ENCODE measurements around the gene FCRL1. TPM values are rescaled to one million over a fixed set of nuclear protein-coding genes. Genes with fewer than 3 reads are reported as not detected.

Gene FCRL1
- not detected for total RNA-seq

- no peak within 1 kb of the TSS for H3K4me3 ChIP-seq (ENCODE audit: low read depth, poor library complexity, severe bottlenecking)
- TF ChIP-seq POLR2A (IDR thresholded peaks at IDR 0.05) (no peak), CTCF (IDR thresholded peaks at IDR 0.05) (no peak)
- WGBS, 2 donors: 62 to 65% methylated on average over 3 of the region's 3 CpGs
- DNase-seq (ENCODE audit: low spot score in 2 of 2): no peak
- intact Hi-C loops (cut with DNase I; ENCODE audit: low total_unique reads): no loop called here
Measured at GRCh38 chr1:157819896-157820295, at the start of gene FCRL1. Gene FCRL1, minus strand, starts transcription at chr1:157820120. Its CDS starts 83 bp downstream, at chr1:157820037.

GRCh38 chr1:157868654-157869053, 48.7 kb upstream of the FCRL1 start:
- intact Hi-C loops (cut with DNase I; ENCODE audit: low total_unique reads): no loop called here
- WGBS, 2 donors: 80 to 86% methylated on average over 1 of the region's 1 CpG
- no peak for TF ChIP-seq CTCF (IDR thresholded peaks at IDR 0.05)
- TF ChIP-seq POLR2A (IDR thresholded peaks at IDR 0.05): no peak
- no peak overlapping the region for H3K4me3 ChIP-seq (ENCODE audit: low read depth, poor library complexity, severe bottlenecking)
- no peak for DNase-seq (ENCODE audit: low spot score in 2 of 2)

GRCh38 chr1:157862114-157863070, 42.5 kb upstream of the FCRL1 start:
- DNase-seq (ENCODE audit: low spot score in 2 of 2): no peak
- H3K4me3 ChIP-seq (ENCODE audit: low read depth, poor library complexity, severe bottlenecking): no peak overlapping the region
- 83 to 84% methylated on average over 6 of the region's 6 CpGs for WGBS, 2 donors
- intact Hi-C loops (cut with DNase I; ENCODE audit: low total_unique reads): no loop called here
- TF ChIP-seq POLR2A (IDR thresholded peaks at IDR 0.05): no peak
- no peak for TF ChIP-seq CTCF (IDR thresholded peaks at IDR 0.05)

- no peak for DNase-seq (ENCODE audit: low spot score in 2 of 2)
- no peak for TF ChIP-seq POLR2A (IDR thresholded peaks at IDR 0.05)
- TF ChIP-seq CTCF (IDR thresholded peaks at IDR 0.05): no peak
- intact Hi-C loops (cut with DNase I; ENCODE audit: low total_unique reads): no loop called here
- no peak overlapping the region for H3K4me3 ChIP-seq (ENCODE audit: low read depth, poor library complexity, severe bottlenecking)
- WGBS, 2 donors: 82 to 88% methylated on average over 2 of the region's 2 CpGs
Measured at GRCh38 chr1:157856538-157856937, 36.6 kb upstream of the FCRL1 start.

- intact Hi-C loops (cut with DNase I; ENCODE audit: low total_unique reads): no loop called here
- TF ChIP-seq POLR2A (IDR thresholded peaks at IDR 0.05): no peak
- TF ChIP-seq CTCF (IDR thresholded peaks at IDR 0.05): no peak
- 63 to 85% methylated on average over 3 of the region's 3 CpGs for WGBS, 2 donors
- H3K4me3 ChIP-seq (ENCODE audit: low read depth, poor library complexity, severe bottlenecking): no peak overlapping the region
- DNase-seq (ENCODE audit: low spot score in 2 of 2): no peak
Measured at GRCh38 chr1:157852476-157852875, 32.6 kb upstream of the FCRL1 start.

All from lower leg skin (tissue), 4 donors.